CD14-positive monocyte (primary cell): ENCODE results near the gene OTOG. TPM values are rescaled to one million over a fixed set of nuclear protein-coding genes. Genes with fewer than 3 reads are reported as not detected.

ENCODE experiments used
- DNase-seq, 3 donors: peaks; one replicate each; pipeline ENCODE4 v3.0.0-alpha.2; 2011 to 2022
- H2AFZ ChIP-seq: 2 replicates; pipeline ENCODE4 v1.6.0; 2012; ENCODE audit warnings: mild to moderate bottlenecking, low read depth, low read length, inconsistent platforms; ENCODE audit not compliant: insufficient read depth, poor library complexity, severe bottlenecking
- H3K27ac ChIP-seq, 2 donors: 1 replicate in 1 of 2; 2 replicates in 1 of 2; pipeline ENCODE4 v1.5.1; 2012 to 2013; ENCODE audit warnings: low read length in 2 of 2, control low read depth in 1 of 2, inconsistent platforms in 1 of 2, low read depth in 1 of 2, mild to moderate bottlenecking in 1 of 2
- H3K27me3 ChIP-seq, 2 donors: one replicate each; pipeline versions ENCODE4 v1.6.0 to v1.6.1; 2011 to 2013; ENCODE audit warnings: low read length in 2 of 2; ENCODE audit not compliant: control insufficient read depth in 2 of 2, insufficient read depth in 2 of 2
- H3K36me3 ChIP-seq, 2 donors: replicated peaks in 1 of 2; 1 replicate in 1 of 2; 2 replicates in 1 of 2; pipeline versions ENCODE4 v1.5.1 to v1.6.1; 2012 to 2013; ENCODE audit warnings: low read length in 2 of 2, control low read depth in 1 of 2, inconsistent platforms in 1 of 2, mild to moderate bottlenecking in 1 of 2; ENCODE audit not compliant: insufficient read depth in 2 of 2, control insufficient read depth in 1 of 2
- H3K4me1 ChIP-seq, 2 donors: 1 replicate in 1 of 2; 2 replicates in 1 of 2; pipeline versions ENCODE4 v1.5.1 to v1.6.1; 2012 to 2013; ENCODE audit warnings: low read length in 2 of 2, control low read depth in 1 of 2, inconsistent platforms in 1 of 2, mild to moderate bottlenecking in 1 of 2, moderate library complexity in 1 of 2; ENCODE audit not compliant: insufficient read depth in 2 of 2, control insufficient read depth in 1 of 2
- H3K4me2 ChIP-seq: replicated peaks from 2 replicates; pipeline ENCODE3; 2012; ENCODE audit warnings: low read length, moderate library complexity, mild to moderate bottlenecking; ENCODE audit not compliant: poor library complexity, severe bottlenecking; ENCODE audit errors: extremely low read depth
- H3K4me3 ChIP-seq, 3 experiments: fragments of 200-600 bp in 1 of 3; sonication (generic) in 1 of 3; replicated peaks in 1 of 3; 1 replicate in 2 of 3; 2 replicates in 1 of 3; pipeline ENCODE4 v1.5.1; 2011 to 2013; ENCODE audit warnings: low read length in 3 of 3, mild to moderate bottlenecking in 3 of 3, control low read depth in 2 of 3, low read depth in 2 of 3, inconsistent platforms in 1 of 3, moderate library complexity in 1 of 3
- H3K79me2 ChIP-seq: 2 replicates; pipeline ENCODE4 v1.6.0; 2012; ENCODE audit warnings: mild to moderate bottlenecking, control low read depth, inconsistent platforms, low read length, moderate library complexity; ENCODE audit not compliant: insufficient read depth
- H3K9ac ChIP-seq: 2 replicates; pipeline ENCODE4 v1.6.0; 2017; ENCODE audit warnings: low read length, mild to moderate bottlenecking; ENCODE audit not compliant: insufficient read depth, poor library complexity, severe bottlenecking
- H3K9me3 ChIP-seq, 2 donors: replicated peaks in 1 of 2; 1 replicate in 1 of 2; 2 replicates in 1 of 2; pipeline versions ENCODE4 v1.5.1 to v1.6.1; 2012 to 2013; ENCODE audit warnings: low read length in 2 of 2, control low read depth in 1 of 2; ENCODE audit not compliant: control insufficient read depth in 1 of 2, insufficient read depth in 1 of 2
- H4K20me1 ChIP-seq: 2 replicates; pipeline ENCODE4 v1.6.0; 2012; ENCODE audit warnings: mild to moderate bottlenecking, low read length, control low read depth, moderate library complexity; ENCODE audit not compliant: insufficient read depth
- H3K27ac Mint-ChIP-seq, 7 donors: one replicate each; pipeline ENCODE4 v1.8.0; 2020; ENCODE audit warnings: mild to moderate bottlenecking in 7 of 7, mixed read lengths in 7 of 7, moderate library complexity in 6 of 7, inconsistent platforms in 2 of 7
- H3K27me3 Mint-ChIP-seq, 3 donors: one replicate each; pipeline ENCODE4 v1.8.0; 2021 to 2022; ENCODE audit warnings: low read depth in 3 of 3, mild to moderate bottlenecking in 3 of 3, mixed read lengths in 3 of 3, moderate library complexity in 3 of 3, inconsistent platforms in 1 of 3
- H3K36me3 Mint-ChIP-seq, 2 donors: one replicate each; pipeline ENCODE4 v1.8.0; 2020; ENCODE audit warnings: mixed read lengths in 2 of 2, inconsistent platforms in 1 of 2, mild to moderate bottlenecking in 1 of 2
- H3K4me1 Mint-ChIP-seq: one replicate; pipeline ENCODE4 v1.8.0; 2020; ENCODE audit warnings: mild to moderate bottlenecking, mixed read lengths
- H3K4me3 Mint-ChIP-seq, 2 donors: one replicate each; pipeline ENCODE4 v1.8.0; 2020; ENCODE audit warnings: mild to moderate bottlenecking in 2 of 2, mixed read lengths in 2 of 2, moderate library complexity in 1 of 2
- H3K9me3 Mint-ChIP-seq, 7 donors: one replicate each; pipeline ENCODE4 v1.8.0; 2020 to 2022; ENCODE audit warnings: mixed read lengths in 7 of 7, mild to moderate bottlenecking in 6 of 7, moderate library complexity in 6 of 7, inconsistent platforms in 2 of 7
- WGBS: methylation state at CpG from one replicate; pipeline ENCODE4 v1.1.5; 2013; ENCODE audit warnings: missing lambda C conversion rate; ENCODE audit not compliant: insufficient coverage; 5-methylcytosine and 5-hydroxymethylcytosine counted together
- intact Hi-C, 2 donors: fragments of 100-400 bp; cut with micrococcal nuclease; formaldehyde crosslinking; loops; one replicate each; pipeline versions ENCODE4 v1.15.0 to v1.15.1; 2023
- polyA plus RNA-seq, 3 donors: library from polyadenylated mRNA; depleted of rRNA in 1 of 3; unstranded in 2 of 3; stranded (reverse) in 1 of 3; fragments of 300-500 nt in 2 of 3; fragments of >200 nt in 1 of 3; fragmentation: Illumina TruSeq in 2 of 3; gene quantifications; 1 replicate in 2 of 3; 2 replicates in 1 of 3; pipeline ENCODE4 v1.2.3, GENCODE V29; 2012 to 2021
- TF ChIP-seq, protein P1 (sequence below): fragments of 200-600 bp; IDR thresholded peaks from one replicate; pipeline ENCODE4 v1.8.0; 2022; ENCODE audit warnings: antibody characterized with exemption, mild to moderate bottlenecking

OTOG gene
- polyA plus RNA-seq, 3 donors = not detected

DNA sequence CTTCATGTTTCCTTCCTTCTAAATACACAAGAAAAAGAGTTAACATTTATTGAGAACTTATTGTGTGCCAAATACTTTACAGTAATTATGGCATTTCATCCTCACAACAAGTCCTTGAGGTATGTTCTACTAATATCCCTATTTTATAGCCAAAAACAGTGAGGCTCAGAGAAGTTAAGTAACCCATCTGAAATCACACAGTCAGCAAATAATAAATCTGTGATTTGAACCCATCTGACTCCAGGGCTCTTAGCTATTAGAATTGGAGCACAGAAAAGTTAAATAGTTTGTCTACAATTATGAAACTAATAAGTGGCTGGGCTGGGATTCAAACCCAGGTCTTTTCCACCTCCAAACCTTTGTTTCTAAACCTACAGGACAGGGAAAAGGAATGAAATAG, 135.8 kb downstream of the OTOG start:
- Histone ChIP-seq H3K9ac (no peak overlapping the region), H3K4me2 (no peak overlapping the region), H3K79me2 (no peaks in the 10 kb centered on the region), H3K27me3 (peaks cover 0 to 3% of the 10 kb centered on the region in 2 donors), H3K4me1 (no peaks in the 10 kb centered on the region), H3K9me3 (no peaks in the 10 kb centered on the region), H3K36me3 (no peaks in the 10 kb centered on the region), H4K20me1 (no peaks in the 10 kb centered on the region), H3K27ac (no peak overlapping the region), H2AFZ (no peak overlapping the region), H3K4me3 (no peak overlapping the region)
- no peak for DNase-seq
- Mint-ChIP-seq H3K27me3 (peaks cover 9 to 12% (median 10%) of the 10 kb centered on the region in 3 donors), H3K36me3 (no peaks in the 10 kb centered on the region), H3K4me3 (no peak overlapping the region), H3K9me3 (peaks cover 0 to 2% (median 0%) of the 10 kb centered on the region in 7 donors), H3K27ac (no peak overlapping the region), H3K4me1 (no peaks in the 10 kb centered on the region)
- TF ChIP-seq, protein P1, sequence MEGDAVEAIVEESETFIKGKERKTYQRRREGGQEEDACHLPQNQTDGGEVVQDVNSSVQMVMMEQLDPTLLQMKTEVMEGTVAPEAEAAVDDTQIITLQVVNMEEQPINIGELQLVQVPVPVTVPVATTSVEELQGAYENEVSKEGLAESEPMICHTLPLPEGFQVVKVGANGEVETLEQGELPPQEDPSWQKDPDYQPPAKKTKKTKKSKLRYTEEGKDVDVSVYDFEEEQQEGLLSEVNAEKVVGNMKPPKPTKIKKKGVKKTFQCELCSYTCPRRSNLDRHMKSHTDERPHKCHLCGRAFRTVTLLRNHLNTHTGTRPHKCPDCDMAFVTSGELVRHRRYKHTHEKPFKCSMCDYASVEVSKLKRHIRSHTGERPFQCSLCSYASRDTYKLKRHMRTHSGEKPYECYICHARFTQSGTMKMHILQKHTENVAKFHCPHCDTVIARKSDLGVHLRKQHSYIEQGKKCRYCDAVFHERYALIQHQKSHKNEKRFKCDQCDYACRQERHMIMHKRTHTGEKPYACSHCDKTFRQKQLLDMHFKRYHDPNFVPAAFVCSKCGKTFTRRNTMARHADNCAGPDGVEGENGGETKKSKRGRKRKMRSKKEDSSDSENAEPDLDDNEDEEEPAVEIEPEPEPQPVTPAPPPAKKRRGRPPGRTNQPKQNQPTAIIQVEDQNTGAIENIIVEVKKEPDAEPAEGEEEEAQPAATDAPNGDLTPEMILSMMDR = no peak
- intact Hi-C loops = no loop called here

DNA sequence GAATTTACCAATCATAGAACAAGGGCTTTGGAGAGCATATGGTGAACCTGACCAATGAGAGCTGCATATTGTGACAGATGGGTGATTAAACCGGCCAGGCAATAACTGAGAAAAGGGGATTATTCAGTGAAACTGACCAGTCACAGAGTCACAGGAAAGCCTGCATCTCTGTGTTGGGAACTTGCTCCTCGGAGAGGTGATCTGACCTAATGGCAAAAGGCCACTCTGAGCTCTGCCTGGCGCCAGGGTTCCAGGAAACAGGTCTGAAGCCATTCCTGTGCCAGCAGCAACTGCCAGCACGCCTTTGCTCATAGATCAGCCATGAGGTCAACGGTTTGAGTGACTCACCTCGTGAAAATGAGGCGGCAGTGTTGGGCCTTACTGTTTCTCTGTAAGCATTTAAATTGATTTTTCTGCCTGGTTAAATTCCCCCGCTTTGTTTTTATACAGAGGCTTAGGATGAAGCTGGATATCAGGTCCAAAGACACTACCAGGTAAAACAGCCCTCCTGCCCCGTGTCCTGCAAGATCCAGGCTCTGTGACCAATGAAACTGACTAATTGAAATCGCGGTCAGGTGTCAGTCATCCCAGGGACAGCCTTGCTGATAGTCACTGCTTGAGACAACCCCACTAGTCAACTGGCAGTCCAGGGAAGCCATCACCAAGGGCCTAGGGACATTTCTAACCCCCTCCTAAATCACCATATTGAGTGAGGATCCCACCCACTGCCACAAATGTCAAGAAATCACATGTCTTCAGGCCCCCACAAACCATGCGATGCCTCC, 136.5 kb downstream of the OTOG start:
- no peak overlapping the region for H3K4me3 ChIP-seq
- no peaks in the 10 kb centered on the region for H3K79me2 ChIP-seq
- no peak for DNase-seq
- H3K27ac ChIP-seq = no peak overlapping the region
- Mint-ChIP-seq H3K27me3 (peaks cover 8 to 12% (median 12%) of the 10 kb centered on the region in 3 donors), H3K4me1 (no peaks in the 10 kb centered on the region), H3K36me3 (no peaks in the 10 kb centered on the region), H3K4me3 (no peak overlapping the region), H3K27ac (no peak overlapping the region), H3K9me3 (peaks cover 0 to 2% (median 0%) of the 10 kb centered on the region in 7 donors)
- H3K4me1 ChIP-seq = no peaks in the 10 kb centered on the region
- H3K27me3 ChIP-seq = peaks cover 0 to 3% of the 10 kb centered on the region in 2 donors
- intact Hi-C loops = no loop called here
- H3K9me3 ChIP-seq = no peaks in the 10 kb centered on the region
- TF ChIP-seq, protein P1 = no peak
- no peaks in the 10 kb centered on the region for H4K20me1 ChIP-seq
- 86% methylated on average over 11 of the region's 12 CpGs for WGBS
- no peaks in the 10 kb centered on the region for H3K36me3 ChIP-seq
- no peak overlapping the region for H2AFZ ChIP-seq
- no peak overlapping the region for H3K9ac ChIP-seq
- no peak overlapping the region for H3K4me2 ChIP-seq
